Activated CD8-positive, alpha-beta T cell treated with anti-CD3 and anti-CD28 coated beads, Interleukin-2, amount 10 ng/mL, durations not matched to agents 7 days and 5 days (primary cell): Measurements from ENCODE around the gene SLC26A11. TPM values are rescaled to one million over a fixed set of nuclear protein-coding genes. Genes with fewer than 3 reads are reported as not detected.

Source experiments
- ATAC-seq: fragments of 150-1000 bp; cut with Tn5 transposase; one replicate; pipeline ENCODE4 v1.10.0; 2021; ENCODE audit warnings: moderate library complexity
- CTCF ChIA-PET: fragments of 350-600 bp; sonication (Branson Sonifier 250); formaldehyde crosslinking; loops from one replicate; lab custom pipeline; 2021; ENCODE audit warnings: antibody characterized with exemption; lab: Charles Lee
- POLR2A ChIA-PET: fragments of 350-600 bp; sonication (Branson Sonifier 250); formaldehyde crosslinking; loops from one replicate; lab custom pipeline; 2021; ENCODE audit warnings: antibody characterized with exemption; lab: Charles Lee
- DNase-seq: peaks from one replicate; pipeline ENCODE4 v3.0.0-alpha.2; 2020
- H3K27ac Mint-ChIP-seq: one replicate; pipeline ENCODE4 v1.8.0; 2021; ENCODE audit warnings: mild to moderate bottlenecking, mixed read lengths
- H3K27me3 Mint-ChIP-seq: one replicate; pipeline ENCODE4 v1.8.0; 2021; ENCODE audit warnings: low read depth, mixed read lengths
- H3K36me3 Mint-ChIP-seq: one replicate; pipeline ENCODE4 v1.8.0; 2021; ENCODE audit warnings: low read depth, mixed read lengths
- H3K4me1 Mint-ChIP-seq: one replicate; pipeline ENCODE4 v1.8.0; 2021; ENCODE audit warnings: low read depth, mixed read lengths
- H3K4me3 Mint-ChIP-seq: one replicate; pipeline ENCODE4 v1.8.0; 2021; ENCODE audit warnings: mild to moderate bottlenecking, mixed read lengths
- H3K9me3 Mint-ChIP-seq: one replicate; pipeline ENCODE4 v1.8.0; 2022; ENCODE audit warnings: mixed read lengths; ENCODE audit not compliant: insufficient read depth
- total RNA-seq, 2 experiments: library from RNA; stranded (reverse); gene quantifications; one replicate each; pipeline ENCODE4 v1.2.3, GENCODE V29; 2021

Gene SLC26A11
- total RNA-seq, 2 experiments from 2014 or later: 1.4 to 1.6 TPM

DNA sequence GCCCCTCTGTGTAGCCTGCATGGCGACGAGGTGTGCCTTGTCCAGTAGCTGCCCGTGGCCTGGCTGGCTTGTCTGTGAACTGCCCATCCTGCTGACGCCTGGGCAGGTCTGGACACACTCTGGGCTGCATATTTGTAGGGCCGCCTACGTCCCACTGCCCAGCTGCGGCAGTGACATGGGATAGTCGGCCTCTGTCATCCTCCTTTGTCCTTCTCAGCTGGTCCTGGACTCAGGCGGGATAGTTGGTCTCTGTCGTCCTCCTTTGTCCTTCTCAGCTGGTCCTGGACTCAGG, 35.9 kb upstream of the SLC26A11 start:
- Mint-ChIP-seq H3K27me3 (no peaks in the 10 kb centered on the region), H3K4me1 (no peaks in the 10 kb centered on the region), H3K27ac (no peak overlapping the region), H3K4me3 (no peak overlapping the region), H3K9me3 (no peaks in the 10 kb centered on the region), H3K36me3 (no peaks in the 10 kb centered on the region)
- no peak for DNase-seq
- no peak for ATAC-seq
- CTCF ChIA-PET: interaction anchor here (1.5 kb wide), 1 partner anchor 12 kb away, joined by 5 read pairs; no protein-coding TSS in a partner anchor
- POLR2A ChIA-PET: interaction anchor here (0.5 kb wide), 1 partner anchor 72 kb away, joined by 3 read pairs; no protein-coding TSS in a partner anchor

DNA sequence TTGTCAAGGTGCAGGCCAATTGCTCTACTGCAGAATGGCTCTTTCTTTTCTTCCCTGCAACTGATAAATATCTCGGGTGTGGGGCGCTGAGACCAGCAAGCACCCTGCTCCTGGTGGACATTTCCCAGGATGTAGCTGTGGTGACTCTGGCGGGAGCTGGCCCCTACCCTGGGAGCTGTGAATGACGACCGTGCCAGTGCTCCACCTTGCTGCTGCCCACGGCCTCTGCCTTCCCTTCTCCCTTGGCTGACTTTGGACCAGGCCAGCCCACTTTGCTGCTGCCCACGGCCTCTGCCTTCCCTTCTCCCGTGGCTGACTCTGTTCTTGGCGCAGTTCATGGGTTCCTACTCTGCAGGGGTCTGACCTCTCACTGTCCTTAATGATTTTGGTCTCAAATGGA, 34.3 kb upstream of the SLC26A11 start:
- no peaks in the 10 kb centered on the region for H3K9me3 Mint-ChIP-seq
- CTCF ChIA-PET: no interaction called here
- no peaks in the 10 kb centered on the region for H3K27me3 Mint-ChIP-seq
- POLR2A ChIA-PET: no interaction called here
- ATAC-seq (no peak), DNase-seq (no peak)
- no peak overlapping the region for H3K4me3 Mint-ChIP-seq
- H3K4me1 Mint-ChIP-seq: no peaks in the 10 kb centered on the region
- no peaks in the 10 kb centered on the region for H3K36me3 Mint-ChIP-seq
- H3K27ac Mint-ChIP-seq: no peak overlapping the region

DNA sequence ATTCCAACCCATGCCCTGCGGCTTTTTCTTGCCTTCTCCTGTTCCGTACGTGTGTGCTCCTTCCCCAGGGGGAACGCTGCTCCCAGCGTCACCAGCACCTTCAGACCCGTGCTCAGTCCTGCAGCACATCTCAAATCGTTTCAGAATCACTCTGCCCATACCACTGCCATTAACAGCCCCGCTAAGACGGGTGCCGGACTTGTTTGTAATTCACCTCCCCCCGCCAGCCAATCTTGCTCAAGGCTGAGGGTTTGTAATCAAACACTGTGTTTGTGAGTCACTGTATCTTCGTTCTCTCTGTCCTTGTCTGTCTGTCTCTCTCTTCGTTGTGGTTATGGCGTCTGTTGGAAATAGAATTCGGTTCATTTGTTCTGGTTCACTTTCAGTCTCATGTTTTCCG, 33.1 kb upstream of the SLC26A11 start:
- DNase-seq (no peak), ATAC-seq (no peak)
- ChIA-PET POLR2A (no interaction called here), CTCF (interaction anchor here (1.7 kb wide), 1 partner anchor 10 kb away, joined by 4 read pairs; no protein-coding TSS in a partner anchor)
- H3K27ac Mint-ChIP-seq: no peak overlapping the region
- H3K36me3 Mint-ChIP-seq: no peaks in the 10 kb centered on the region
- no peaks in the 10 kb centered on the region for H3K4me1 Mint-ChIP-seq
- no peaks in the 10 kb centered on the region for H3K9me3 Mint-ChIP-seq
- H3K27me3 Mint-ChIP-seq: peaks cover 6% of the 10 kb centered on the region
- H3K4me3 Mint-ChIP-seq: no peak overlapping the region

DNA sequence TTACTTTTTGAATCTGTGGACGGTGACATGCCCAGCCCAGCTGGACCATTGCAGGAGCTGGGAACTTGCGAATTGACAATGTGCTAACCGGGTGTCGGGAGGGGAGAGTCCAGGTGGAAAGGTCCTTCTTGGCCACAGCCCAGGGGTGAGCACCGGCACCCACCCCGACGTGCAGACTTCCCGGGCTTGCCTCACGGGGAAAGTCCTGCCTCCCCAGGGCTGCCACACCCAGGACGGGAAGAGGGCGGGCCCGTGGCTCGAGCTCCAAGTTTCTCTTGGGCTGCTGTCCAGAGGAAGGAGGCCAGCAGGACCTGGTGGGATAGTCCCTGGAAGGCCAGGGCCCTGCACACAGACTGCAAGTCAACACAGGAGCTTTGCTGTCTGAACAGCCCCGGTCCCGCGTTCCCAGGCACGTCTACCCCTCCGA, 32.7 kb upstream of the SLC26A11 start:
- Mint-ChIP-seq H3K4me1 (no peaks in the 10 kb centered on the region), H3K36me3 (no peaks in the 10 kb centered on the region), H3K27ac (no peak overlapping the region), H3K9me3 (no peaks in the 10 kb centered on the region), H3K4me3 (no peak overlapping the region), H3K27me3 (peaks cover 6% of the 10 kb centered on the region)
- ChIA-PET CTCF (interaction anchor here (1.7 kb wide), 1 partner anchor 10 kb away, joined by 4 read pairs; no protein-coding TSS in a partner anchor), POLR2A (no interaction called here)
- no peak for ATAC-seq
- no peak for DNase-seq

DNA sequence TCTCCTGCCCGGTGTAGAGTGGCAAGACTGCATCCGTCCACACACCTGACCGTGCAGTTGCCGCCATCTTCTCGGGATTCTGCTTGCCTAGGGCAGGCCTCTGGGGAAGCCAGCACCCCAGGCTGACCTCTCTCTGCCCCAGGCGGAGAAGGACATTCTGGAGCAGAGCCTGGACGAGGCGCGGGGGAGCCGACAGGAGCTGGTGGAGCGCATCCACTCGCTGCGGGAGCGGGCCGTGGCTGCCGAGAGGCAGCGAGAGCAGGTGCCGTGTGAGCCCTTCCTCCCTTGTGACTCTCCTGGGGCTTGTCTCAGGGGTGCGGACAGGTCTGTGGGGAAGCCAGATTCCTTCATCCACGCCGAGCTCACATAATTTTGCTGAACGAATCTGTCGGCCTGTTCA, 30.6 kb upstream of the SLC26A11 start:
- CTCF ChIA-PET: no interaction called here
- POLR2A ChIA-PET: no interaction called here

DNA sequence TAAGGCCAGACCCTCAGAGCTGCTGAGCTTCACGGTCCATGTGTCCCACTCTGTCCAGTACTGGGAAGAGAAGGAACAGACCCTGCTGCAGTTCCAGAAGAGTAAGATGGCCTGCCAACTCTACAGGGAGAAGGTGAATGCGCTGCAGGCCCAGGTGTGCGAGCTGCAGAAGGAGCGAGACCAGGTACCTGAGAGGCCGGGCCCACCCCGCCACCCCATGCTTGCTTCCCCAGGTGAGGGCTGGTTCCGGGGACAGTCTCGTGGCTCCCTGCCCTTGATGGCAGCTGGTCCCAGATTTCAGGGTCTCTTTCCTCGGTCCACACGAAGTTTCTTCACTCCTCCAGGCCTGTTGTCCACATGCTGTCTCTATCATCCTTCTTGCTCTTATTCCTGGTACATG, 29.5 kb upstream of the SLC26A11 start:
- ATAC-seq (no peak), DNase-seq (no peak)
- ChIA-PET CTCF (no interaction called here), POLR2A (interaction anchor here (0.8 kb wide), 1 partner anchor 83 kb away, joined by 3 read pairs; no protein-coding TSS in a partner anchor)
- Mint-ChIP-seq H3K4me1 (no peaks in the 10 kb centered on the region), H3K27me3 (peaks cover 11% of the 10 kb centered on the region), H3K36me3 (no peaks in the 10 kb centered on the region), H3K4me3 (no peak overlapping the region), H3K9me3 (no peaks in the 10 kb centered on the region), H3K27ac (no peak overlapping the region)

More for the DNA sequence above, 30.6 kb upstream of the SLC26A11 start:
- no peak overlapping the region for H3K4me3 Mint-ChIP-seq
- no peaks in the 10 kb centered on the region for H3K4me1 Mint-ChIP-seq
- DNase-seq (no peak), ATAC-seq (no peak)
- no peaks in the 10 kb centered on the region for H3K36me3 Mint-ChIP-seq
- no peak overlapping the region for H3K27ac Mint-ChIP-seq
- peaks cover 11% of the 10 kb centered on the region for H3K27me3 Mint-ChIP-seq
- H3K9me3 Mint-ChIP-seq: no peaks in the 10 kb centered on the region

DNA sequence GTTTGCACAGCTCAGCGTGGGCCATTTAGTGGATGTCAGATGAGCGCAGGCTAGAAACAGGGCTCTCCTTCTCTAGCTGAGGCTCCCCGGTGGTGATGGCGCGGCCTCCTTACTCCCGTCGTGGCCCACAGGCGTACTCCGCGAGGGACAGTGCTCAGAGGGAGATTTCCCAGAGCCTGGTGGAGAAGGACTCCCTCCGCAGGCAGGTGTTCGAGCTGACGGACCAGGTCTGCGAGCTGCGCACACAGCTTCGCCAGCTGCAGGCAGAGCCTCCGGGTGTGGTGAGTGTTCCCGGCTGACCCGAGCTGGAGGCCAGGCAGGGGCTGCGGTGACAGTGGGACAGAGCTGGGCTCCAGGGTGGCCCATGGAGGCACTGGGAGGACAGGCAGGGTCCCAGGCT, 29.0 kb upstream of the SLC26A11 start:
- ATAC-seq: no peak
- Mint-ChIP-seq H3K4me3 (no peak overlapping the region), H3K4me1 (no peaks in the 10 kb centered on the region), H3K9me3 (no peaks in the 10 kb centered on the region), H3K27me3 (peaks cover 11% of the 10 kb centered on the region), H3K27ac (no peak overlapping the region), H3K36me3 (no peaks in the 10 kb centered on the region)
- ChIA-PET POLR2A (interaction anchor here (0.8 kb wide), 1 partner anchor 83 kb away, joined by 3 read pairs; no protein-coding TSS in a partner anchor), CTCF (no interaction called here)
- DNase-seq: no peak

DNA sequence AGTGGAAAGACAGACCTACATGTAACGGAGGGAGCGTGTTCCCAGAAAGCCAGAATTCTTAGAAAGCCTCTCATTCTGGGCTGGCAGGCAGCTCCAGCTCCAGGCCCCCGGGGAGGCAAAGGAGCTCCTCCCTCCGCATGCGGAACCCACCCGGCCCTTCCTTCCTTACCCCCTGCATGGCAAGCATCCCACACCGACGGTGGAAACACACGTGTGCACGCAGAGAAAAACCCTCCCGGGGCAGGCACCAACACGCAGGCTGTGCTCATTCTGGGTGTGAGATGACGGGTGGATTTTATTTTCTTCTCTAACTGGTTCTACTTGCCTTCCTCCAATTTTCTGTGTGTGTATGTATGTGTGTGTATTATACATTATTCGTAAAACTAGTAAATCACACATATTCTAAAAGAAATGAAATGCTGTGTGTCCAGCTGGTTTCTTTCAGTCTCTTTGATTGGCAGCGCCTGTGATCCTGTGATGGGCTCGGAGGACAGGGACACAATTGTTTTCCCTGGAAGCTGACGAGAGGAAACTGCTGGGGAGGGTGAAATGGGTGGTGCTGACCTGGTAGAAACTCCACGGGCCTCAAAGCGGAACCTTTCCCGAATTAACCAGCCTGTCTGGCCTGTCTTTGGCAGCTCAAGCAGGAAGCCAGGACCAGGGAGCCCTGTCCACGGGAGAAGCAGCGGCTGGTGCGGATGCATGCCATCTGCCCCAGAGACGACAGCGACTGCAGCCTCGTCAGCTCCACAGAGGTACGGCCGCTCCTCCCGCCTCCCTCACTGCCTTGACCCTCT, 28.2 kb upstream of the SLC26A11 start:
- POLR2A ChIA-PET: no interaction called here
- no peaks in the 10 kb centered on the region for H3K4me1 Mint-ChIP-seq
- no peak overlapping the region for H3K4me3 Mint-ChIP-seq
- DNase-seq (no peak), ATAC-seq (no peak)
- H3K36me3 Mint-ChIP-seq: no peaks in the 10 kb centered on the region
- peaks cover 11% of the 10 kb centered on the region for H3K27me3 Mint-ChIP-seq
- H3K27ac Mint-ChIP-seq: no peak overlapping the region
- H3K9me3 Mint-ChIP-seq: no peaks in the 10 kb centered on the region
- CTCF ChIA-PET: interaction anchor here (0.8 kb wide), 1 partner anchor 10 kb away, joined by 3 read pairs; no protein-coding TSS in a partner anchor

DNA sequence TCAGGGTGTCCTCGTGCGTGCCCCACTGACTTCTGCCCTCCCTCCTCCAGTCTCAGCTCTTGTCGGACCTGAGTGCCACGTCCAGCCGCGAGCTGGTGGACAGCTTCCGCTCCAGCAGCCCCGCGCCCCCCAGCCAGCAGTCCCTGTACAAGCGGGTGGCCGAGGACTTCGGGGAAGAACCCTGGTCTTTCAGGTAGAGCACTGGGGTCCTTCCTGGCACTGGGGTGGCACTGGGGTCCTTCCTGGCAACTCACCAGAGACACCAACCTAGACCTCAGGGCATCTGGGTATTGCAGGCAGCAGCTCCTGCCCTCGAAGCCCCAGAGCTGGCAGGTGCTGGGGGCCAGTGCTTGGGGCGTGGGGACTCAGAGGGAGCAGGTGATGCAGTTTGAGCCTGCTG, 25.1 kb upstream of the SLC26A11 start:
- no peaks in the 10 kb centered on the region for H3K4me1 Mint-ChIP-seq
- no peaks in the 10 kb centered on the region for H3K36me3 Mint-ChIP-seq
- no peak overlapping the region for H3K4me3 Mint-ChIP-seq
- H3K9me3 Mint-ChIP-seq: no peaks in the 10 kb centered on the region
- DNase-seq (no peak), ATAC-seq (no peak)
- POLR2A ChIA-PET: interaction anchor here (1.7 kb wide), 1 partner anchor 69 kb away, joined by 4 read pairs; no protein-coding TSS in a partner anchor
- no peak overlapping the region for H3K27ac Mint-ChIP-seq
- CTCF ChIA-PET: interaction anchor here (0.6 to 2.4 kb wide), 8 partner anchors 11 to 106 kb away, joined by 3 to 17 read pairs (median 4); no protein-coding TSS in a partner anchor
- peaks cover 11% of the 10 kb centered on the region for H3K27me3 Mint-ChIP-seq

DNA sequence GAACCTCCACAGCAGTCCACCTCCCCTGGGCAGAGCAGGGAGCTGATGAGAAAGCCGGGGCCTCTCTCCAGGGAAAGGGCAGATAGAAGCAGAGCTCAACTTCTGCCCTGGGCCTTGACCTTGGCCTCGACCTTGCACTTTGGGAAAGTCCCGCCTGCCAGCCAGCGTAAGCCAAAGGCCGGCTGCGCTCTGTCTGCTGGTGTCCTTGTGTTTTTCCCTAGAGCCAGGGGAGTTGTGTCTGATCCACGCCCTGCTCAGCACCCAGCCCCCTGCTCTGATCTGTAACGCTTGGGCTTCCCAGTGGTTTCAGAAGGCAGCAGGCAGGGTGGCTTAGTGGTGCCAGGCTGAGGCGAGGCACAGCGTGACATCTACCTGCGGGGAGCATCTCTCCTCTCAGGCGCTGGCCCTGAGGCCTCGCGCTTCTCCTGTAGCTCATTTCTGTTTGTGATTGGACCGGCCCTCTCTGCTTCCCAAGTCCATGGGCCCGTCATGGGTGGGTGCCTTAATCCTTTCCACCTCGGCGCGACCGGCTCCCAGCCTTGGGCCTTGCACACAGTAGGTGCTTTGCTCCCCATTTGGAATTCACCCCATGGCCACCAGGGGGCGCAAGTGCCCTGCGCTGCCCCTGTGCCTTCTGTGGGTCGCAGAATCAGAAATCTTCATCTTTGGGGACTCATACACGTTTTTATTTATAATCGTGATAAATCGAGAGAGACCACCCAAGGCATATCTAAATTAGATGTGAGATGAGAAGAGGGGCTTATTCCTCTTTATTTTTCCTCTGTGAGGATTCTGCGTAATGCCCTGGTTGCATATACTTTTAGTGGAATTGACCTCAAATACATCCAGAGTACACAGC, 24.3 kb upstream of the SLC26A11 start:
- H3K4me1 Mint-ChIP-seq: no peaks in the 10 kb centered on the region
- no peaks in the 10 kb centered on the region for H3K9me3 Mint-ChIP-seq
- no peaks in the 10 kb centered on the region for H3K36me3 Mint-ChIP-seq
- ChIA-PET POLR2A (interaction anchor here (0.6 to 1.7 kb wide), 2 partner anchors 68 to 111 kb away, joined by 3 to 4 read pairs; no protein-coding TSS in a partner anchor), CTCF (interaction anchor here (0.6 to 2.4 kb wide), 19 partner anchors 8 to 693 kb away, joined by 3 to 17 read pairs (median 4); no protein-coding TSS in a partner anchor)
- ATAC-seq (no peak), DNase-seq (peak; percentile 60)
- H3K4me3 Mint-ChIP-seq: no peak overlapping the region
- H3K27me3 Mint-ChIP-seq: peaks cover 11% of the 10 kb centered on the region
- H3K27ac Mint-ChIP-seq: no peak overlapping the region

DNA sequence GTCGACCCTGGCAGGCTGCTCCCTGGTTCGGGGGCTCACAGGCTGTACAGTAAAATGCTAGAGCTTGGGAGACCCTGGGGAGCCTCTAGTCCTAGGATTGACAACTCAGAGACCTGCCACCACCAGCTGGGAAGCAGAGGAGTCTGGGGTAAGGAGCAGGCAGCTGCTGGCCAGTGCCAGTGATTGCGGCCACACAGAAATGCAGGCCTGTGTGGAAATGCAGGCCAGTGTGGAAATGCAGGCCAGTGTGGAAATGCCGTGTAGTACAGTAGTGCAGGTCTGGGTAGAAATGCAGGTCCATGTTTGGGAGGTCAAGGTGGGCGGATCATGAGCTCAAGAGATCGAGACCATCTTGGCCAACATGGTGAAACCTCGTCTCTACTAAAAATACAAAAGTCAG, 23.6 kb upstream of the SLC26A11 start:
- no peak overlapping the region for H3K27ac Mint-ChIP-seq
- no peak overlapping the region for H3K4me3 Mint-ChIP-seq
- no peak for ATAC-seq
- POLR2A ChIA-PET: interaction anchor here (1.7 kb wide), 1 partner anchor 68 kb away, joined by 4 read pairs; no protein-coding TSS in a partner anchor
- CTCF ChIA-PET: interaction anchor here (0.7 to 2.4 kb wide), 14 partner anchors 9 to 148 kb away, joined by 3 to 8 read pairs (median 4); no protein-coding TSS in a partner anchor
- H3K36me3 Mint-ChIP-seq: no peaks in the 10 kb centered on the region
- peaks cover 9% of the 10 kb centered on the region for H3K27me3 Mint-ChIP-seq
- no peaks in the 10 kb centered on the region for H3K4me1 Mint-ChIP-seq
- no peak for DNase-seq
- H3K9me3 Mint-ChIP-seq: no peaks in the 10 kb centered on the region
